Fibroblast of gingiva (primary cell): ENCODE measurements around the gene AP3B2.

ENCODE experiments used
- DNase-seq: peaks from one replicate; pipeline ENCODE4 v3.0.0-alpha.2; 2011; ENCODE audit warnings: low read depth

The AP3B2 gene

DNA sequence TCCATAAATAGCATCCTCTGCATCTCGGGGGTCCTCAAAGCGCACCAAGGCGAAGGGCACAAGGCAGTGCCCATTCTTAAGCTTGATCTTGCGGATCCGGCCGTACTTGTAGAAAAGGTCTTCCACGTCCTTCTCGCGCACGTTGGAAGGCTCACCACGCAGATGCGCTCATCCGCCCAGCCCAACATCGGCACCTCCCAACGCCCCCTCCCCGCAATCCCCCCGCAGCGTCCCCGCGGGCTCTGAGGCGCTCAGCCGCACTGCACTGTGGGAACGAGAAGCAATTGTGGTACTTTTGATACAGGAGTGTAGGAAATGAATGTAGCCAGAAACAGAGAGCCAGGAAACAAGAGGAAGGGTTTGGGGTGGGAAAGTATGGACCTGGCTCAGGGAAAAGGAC is 17.5 kb downstream of the AP3B2 start:
- no peak for DNase-seq

DNA sequence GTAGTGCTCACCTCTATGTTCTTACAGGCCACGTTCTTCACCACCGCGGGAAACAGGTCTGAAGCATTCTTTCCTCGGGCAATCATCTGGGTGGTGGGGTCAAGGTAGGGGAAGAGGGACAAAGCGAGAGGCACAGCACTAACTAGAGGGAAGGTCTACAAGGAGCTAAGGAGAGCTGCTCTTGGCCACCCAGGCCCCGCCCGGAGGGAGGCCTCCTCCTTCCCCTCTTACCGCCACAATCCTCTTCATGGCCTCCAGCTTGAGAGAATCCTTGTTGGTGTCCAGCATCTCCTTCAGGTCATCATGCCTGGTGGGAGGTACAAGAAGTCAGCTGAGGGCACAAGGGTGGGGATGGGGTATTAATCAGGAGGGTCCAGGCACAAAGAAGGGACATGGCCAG is 20.5 kb downstream of the AP3B2 start:
- no peak for DNase-seq

DNA sequence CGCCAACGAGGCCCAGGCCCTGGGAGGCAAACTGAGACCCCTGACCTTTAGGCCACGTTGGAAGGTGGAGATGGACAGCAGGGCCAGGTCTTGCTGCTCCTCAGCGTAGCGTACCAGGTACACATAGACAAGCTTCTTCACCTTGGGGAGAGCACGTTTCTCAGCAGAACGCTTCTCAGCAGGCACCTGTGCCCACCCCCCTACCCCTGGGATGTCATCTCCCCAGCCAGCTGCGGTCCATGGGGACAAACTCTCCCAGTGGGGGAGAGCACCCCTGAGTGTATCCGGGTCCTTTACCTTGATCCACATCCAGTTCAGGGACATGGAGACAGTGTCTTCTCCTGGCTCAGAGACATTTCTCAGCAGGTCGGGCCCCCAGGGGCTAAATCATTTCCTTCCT is 21.0 kb downstream of the AP3B2 start:
- no peak for DNase-seq

DNA sequence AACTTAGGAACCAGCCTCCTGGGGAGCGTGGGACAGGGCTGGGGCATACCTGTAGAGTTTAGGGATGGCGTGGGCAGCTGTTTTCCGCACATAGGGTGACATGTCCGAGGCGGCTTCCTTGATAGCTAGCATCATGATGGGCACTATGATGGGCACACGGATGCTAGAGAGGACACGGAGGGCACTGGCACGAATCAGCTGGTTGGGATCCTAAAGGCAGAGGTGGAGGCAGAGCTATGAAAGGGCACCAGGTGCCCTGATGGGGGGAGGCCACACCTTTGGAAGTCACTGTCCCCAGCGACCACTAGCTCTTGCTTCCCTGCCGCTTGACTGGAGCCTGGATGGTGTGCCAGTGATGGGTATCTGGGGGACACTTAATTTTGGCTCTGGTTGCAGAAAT is 28.3 kb downstream of the AP3B2 start:
- DNase-seq = no peak

DNA sequence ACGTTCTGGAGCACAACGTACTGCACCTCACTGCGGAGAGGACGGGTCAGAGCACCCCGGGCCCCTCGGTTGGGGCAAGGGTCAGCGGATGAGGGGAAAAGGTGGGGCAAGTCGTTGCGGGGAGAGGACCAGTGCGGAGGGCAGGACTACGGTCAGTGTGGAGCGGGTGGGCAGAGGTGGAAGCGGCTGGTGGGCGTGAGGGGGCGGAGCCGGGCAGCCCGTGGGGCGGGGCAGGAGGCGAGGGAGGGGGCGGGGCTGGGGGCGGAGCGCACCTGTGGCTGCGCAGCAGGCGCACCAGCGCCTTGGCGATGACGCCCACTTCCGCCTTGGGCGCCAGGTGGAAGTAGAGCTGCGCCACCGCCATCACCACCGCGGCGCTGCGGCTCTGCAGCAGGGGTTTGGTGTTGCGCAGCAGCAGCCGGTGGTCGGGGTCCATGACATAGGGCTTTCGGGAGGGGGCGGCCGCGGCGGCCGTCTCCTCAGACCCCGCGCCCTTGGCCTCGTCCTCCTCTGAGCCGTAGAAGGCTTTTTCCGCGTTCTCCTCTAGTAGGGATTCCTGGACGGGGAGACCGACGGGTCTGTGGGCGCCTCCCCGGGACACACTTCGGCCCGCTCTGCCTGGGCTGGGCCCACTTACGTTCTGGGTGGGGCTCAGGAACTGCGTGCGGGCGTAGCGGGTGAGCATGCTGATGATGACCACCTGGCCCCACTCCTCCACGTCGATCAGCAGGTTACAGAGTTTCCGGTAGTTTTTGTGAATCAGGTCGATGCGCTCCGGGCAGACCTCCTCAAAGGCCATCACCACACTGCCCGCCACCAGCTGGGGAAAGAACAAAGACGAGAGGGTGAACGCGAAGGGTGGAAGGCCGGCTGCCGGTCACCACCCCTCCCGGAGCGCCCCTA is 29.2 kb downstream of the AP3B2 start:
- no peak for DNase-seq

DNA sequence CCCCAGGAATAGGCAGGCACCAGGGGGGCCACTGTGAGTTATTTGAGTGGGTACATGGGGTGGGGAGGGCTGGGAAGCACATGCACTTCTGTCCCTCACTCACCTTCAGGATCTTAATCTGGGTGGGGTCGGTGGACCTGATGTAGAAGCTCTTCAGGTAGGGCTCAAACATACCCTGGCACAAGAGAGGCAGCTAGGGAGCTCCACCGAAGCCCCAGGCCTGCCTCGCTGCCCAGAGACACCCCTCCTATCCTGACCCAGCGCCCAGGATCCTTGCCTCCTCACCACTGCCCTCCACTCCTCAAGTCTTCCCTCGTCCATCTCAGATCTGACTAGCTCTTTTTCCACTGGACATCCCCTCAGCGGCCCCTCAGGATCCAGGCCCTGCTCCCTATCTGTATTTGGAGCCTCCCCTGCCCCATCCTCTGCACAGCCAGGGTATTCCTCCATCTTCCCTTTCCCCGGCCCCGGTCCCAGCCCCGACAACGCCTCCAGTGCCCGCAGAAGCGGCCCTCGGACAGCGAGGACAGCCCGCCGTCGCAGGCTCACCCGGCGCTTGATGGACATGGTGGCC is 30.0 kb downstream of the AP3B2 start:
- DNase-seq = no peak

DNA sequence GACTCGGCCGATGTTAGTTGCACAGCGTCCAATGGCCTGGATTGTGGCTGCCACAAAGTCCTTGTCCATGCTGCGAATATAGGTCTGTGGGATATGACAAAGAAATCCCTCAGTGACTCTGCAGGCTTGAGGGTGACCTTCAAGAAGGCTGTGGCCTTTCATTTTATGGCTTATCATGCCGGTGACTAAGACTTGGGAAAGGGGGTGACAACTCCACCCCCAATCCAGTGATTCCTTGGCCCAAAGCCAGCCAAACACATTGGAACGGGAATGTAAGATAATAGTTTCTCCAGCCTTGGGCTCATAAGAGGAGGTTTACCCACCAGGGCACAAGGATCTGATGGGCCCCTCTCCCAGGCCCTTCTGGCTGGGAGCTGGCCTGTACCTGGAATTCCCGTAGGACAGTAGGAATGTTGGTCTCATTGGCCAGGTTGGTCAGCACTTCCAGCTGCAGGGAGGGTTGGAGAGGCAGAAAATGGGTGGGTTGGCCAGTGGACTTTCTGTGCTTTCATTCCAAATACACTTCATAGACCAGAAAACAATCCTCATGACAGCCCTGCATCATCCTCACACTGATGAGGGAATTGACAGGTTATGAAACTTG is 31.9 kb downstream of the AP3B2 start:
- no peak for DNase-seq

DNA sequence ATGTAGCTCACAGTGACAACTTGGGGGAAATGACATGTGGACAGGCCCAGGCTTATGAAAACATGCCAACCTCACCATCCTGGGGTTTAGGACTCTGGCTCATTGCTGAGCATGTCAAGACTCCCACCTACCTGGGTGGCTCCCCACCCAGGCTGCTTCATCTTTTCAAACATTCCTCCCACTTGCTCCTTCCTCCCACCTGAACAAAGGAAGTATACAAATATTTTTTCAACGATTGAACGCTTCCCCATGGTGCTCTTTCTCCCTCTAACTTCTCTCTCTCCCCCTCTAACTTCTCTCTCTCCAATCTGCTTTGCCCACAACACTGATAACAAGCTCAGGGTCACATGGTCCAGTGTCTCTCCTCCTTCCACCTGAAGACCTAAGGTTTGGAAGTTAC is 34.8 kb downstream of the AP3B2 start:
- DNase-seq = no peak

DNA sequence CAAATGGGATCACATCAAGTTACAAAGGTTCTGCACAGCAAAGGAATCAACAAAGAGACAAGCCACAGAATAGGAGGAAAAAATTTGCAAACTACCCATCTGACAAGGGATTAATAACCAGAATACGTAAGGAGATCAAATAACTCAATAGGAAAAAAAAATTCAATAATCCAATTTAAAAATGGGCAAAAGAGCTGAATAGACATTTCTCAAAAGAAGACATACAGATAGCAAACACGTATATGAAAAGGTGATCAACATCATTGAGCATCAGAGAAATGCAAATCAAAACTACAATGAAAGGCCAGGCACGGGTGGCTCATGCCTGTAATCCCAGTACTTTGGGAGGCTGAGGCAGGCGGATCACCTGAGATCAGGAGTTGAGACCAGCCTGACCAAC is 39.0 kb downstream of the AP3B2 start:
- no peak for DNase-seq

DNA sequence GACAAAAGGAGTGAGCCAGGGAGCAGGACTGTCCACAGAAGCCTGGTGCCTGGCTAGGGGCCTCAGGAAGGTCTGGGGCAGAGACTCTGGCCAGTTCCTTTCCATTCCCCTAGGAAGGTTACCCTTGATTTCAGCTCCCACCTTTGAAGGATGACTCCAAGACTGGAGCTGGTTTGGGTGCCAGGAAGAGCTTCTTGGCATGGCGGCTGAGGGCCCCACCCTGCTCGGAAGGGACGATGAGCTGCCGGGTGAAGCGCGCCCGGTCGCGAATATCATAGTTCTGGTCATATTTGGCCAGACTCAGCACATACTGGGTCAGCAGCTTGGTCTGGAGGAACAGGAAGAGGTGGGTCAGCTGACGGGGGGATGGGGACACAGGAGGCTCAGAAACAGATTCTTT is 43.1 kb downstream of the AP3B2 start:
- no peak for DNase-seq

DNA sequence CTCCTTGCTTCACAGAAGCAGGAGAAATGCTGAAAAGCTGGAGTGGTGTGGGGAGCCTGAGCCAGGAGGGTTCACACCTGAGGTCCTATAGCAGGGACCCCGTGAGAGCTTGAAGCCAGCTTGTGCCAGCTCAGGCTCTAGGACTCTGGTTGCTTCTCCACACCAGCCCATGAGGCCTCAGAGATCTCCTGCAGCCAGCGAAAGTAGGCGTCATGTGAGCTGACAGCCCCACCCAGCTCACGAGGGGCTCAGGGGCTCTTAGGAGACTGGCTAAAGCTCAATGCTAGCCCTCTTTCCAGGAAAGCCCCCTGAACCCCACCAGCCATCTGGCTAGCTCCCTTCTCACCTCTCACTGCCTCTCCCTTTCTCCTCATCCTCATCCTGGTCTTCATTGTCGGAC is 45.7 kb downstream of the AP3B2 start:
- DNase-seq = no peak

DNA sequence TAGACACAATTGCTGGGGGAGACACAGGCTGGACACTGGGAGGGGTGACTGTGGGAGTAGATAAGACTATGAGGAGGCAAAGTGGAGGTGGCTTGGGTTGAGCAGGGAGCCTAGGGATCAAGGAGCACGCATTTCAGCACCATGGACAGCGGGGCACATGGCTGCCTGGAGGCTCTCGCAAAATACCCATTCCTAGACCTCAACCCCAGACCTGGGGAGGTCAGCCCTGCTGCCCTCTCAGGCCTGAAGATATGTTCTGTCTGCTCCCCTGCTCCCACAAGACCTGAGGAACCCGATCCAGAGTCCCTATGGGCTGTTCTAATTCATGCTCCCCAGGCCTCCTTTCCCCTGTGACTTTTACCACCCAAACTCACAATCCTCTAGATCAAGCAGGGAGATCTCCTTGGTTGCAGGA is 46.5 kb downstream of the AP3B2 start:
- no peak for DNase-seq

DNA sequence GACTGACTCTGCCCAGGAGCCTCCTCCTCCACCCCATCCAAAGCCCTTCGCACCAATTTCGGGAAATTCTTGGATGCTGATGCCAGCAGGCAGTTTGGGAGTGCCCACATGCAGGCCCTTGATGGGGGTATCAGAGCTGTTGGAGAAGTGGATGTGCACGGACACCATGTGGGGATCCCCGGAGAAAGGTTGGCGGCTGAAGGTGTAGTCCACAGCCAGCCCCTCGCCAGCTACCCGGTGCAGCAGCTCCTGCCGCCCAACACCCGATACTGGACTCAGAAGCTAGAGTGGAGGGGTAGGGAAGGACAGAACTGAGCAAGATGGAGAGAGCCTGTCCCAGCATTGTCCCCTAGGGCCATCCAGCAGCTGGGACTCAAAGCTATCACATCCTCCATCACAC is 47.0 kb downstream of the AP3B2 start:
- DNase-seq = no peak

DNA sequence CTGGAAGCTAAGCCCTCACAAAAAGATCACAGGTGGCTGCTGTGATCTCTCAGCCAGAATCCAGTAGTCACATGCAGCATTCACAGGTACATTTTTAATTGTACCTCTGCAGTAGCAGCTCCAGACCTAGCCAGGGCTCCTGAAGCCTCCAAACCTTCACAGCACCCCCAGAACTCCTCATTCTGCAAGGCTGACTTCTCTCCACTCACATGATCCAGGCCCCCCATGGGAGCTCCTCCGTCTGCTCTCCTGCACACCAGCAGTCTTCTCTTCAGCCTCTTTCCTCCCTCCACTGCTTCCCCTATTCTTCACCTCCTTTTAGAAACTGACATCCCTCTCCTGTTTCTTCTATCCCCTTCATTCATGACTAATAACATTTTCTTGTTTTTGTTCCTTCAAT is 49.3 kb downstream of the AP3B2 start:
- DNase-seq = no peak

DNA sequence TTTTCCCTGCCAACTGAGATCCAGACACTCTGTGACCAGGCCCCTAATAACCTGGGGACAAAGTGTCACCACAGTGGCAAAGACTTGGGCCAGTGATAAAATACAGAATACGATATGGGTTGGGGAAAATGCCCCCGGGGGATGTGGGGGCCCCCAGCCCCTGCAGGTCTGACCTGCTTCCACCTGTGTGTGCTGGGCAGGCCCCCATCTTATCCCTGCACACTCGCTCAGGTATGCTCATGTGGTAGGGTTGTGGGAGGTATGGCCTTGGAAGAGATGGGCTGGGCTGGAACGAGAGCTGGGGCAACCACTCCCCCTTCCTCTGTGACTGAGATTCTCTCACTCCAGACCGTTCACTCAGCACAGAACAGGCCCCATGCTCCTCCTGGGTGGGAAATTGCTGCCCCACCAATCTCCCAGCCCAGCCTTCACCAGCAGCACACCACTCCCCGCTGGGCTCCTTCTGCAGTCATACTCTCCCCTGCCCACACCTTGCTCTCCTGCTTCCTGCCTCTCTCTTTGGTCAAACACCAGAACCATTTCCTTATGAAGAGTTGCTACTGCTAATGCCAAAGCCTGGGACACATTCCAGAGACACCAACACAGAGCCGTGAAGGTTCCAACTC is 52.9 kb downstream of the AP3B2 start:
- DNase-seq = no peak

DNA sequence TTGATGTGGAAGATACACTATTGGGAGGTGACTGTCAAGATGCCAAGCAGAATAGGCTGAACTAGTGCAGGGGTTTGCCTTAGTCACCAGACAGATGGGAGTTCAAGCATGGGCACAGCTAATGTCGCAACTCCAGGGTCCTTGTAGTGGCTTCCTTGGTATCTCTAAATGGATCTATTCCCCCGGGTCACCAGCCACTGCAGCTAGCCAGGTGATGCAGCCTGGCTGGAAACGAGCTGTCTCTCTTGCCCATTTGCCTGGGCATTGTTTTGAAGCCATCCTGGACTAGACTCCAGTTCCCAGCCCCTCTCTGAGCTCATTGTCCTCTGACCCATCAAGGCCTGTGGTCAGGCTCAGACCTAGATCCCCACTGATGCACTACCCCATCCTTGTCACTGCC is 54.1 kb downstream of the AP3B2 start:
- DNase-seq = no peak

DNA sequence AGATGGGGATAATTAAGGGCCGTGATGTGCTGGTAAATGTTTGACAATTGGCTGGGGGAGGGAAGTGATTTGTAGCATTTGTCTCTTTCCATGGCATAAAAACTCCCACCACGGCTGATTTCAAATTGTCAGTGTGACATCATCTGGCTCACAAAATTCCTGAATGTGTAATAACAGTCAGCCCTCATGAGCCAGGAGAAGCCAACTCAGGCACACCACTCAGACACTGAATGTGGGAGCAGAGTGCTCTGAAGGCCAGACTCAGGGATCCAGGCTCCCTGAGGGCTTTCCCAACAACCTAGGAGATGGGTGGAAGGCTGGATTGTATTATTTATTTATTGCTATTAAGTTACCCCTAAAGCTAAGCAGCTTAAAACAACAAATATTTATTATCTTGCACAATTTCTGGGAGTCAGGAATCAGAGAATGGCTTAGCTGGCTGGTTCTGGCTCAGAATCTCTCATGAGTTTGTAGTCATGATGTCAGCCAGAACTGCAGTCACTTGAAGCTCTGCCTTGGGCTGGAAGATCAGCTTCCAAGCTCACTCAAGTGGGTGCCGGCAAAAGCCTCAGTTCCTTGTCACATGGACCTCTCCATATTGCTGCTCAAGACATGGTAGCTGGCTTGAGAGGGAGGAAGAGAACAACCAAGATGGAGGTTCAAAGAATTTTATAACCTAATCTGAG is 56.0 kb downstream of the AP3B2 start:
- no peak for DNase-seq

DNA sequence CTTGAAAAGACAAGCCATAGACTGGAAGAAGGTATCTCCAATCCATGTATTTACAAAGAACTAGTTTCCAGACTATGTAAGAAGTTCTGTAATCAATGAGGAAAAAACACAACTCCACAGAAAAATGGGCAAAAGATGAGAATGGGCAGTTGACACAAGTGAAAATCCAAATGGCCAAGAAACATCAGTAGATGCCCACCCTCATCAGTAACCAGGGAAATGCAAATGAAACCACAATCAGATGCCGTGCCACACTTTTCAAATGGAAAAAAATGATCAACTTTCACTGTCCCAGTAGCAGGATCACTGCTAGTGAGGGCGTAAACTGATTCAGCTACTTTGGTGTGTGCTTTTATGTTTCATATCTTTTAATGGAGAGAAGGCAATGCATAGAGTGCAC is 58.0 kb downstream of the AP3B2 start:
- no peak for DNase-seq

DNA sequence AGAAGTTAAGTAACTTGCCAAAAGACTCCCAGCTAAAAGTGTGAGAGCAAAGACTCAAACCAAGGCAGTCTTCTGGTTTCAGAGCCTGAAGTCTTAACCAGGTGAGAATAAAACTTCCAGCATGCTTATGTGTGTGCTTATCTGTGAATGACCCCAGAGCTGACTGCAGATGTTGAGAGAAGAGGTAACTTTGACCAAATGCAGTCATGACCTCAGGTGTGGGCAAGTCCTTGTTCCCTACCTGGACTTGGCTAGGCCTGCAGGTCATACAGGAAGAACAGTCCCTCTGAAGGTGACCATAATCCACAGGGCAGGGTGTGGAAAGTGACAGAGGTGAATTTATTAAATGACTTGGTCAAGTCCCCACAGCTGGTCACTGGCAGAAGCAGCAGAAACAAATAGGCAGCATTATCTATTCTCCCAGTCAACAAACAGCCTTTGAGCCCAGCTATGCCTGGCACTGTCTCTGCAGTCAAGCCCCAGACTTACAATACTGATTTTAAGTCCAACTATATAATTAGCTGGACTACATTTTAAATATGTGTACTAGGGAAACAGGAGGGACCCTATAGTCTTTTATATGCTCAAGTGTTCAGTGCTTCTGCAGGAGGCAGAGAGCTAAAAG is 59.5 kb downstream of the AP3B2 start:
- no peak for DNase-seq

DNA sequence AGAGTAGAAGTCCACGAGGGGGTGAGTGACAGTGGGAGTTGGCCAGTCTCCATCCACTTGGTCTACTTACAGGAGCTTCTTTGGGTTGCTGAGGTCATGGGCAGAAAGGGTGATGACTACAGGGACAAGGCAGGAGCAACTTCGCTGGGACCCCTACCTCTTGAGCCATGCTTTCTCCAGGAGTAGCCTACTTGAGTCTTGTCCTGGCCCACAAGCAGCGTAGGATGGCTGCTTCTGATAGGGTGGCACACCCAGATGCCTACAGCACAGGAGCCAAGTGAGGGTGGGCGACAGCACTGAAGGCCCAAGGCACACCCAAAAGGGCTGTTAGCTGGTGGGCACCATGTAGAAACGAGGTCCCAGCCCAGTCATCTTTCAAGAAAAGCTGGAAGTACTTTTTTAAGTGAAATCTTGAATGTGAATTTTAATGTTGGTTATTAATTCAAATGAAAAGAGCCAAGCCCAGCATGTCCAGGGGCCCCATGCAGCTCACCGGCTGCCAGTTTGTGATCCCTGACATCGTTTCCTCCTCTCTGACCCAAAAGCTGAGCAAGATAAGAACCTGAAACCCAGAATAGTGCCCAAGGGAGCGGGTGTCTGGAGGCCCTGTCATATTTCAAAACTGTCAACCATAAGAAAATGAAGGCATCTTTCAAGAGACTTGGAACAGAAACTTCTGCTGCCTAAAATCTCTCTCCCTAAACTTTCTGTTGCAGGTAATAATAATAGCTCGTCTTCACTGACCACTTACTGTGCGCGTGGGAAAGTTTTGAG is 60.3 kb downstream of the AP3B2 start:
- no peak for DNase-seq
